ENCODE data around the gene PYDC1. TPM values are rescaled to one million over a fixed set of nuclear protein-coding genes. Genes with fewer than 3 reads are reported as not detected.

The PYDC1 gene
- total RNA-seq, 1 donor from 2014 or later: not detected

- intact Hi-C loops (cut with micrococcal nuclease): no loop called here
These were observed 7.4 kb upstream of the PYDC1 start for GRCh38 chr16:31224092-31224955.

- intact Hi-C loops (cut with micrococcal nuclease): no loop called here
These were observed 6.1 kb upstream of the PYDC1 start for GRCh38 chr16:31223044-31223443.

GRCh38 chr16:31221357-31222160 is 4.6 kb upstream of the PYDC1 start:
- intact Hi-C loops (cut with micrococcal nuclease): no loop called here

- intact Hi-C loops (cut with micrococcal nuclease): loop anchor here (5.0 kb wide), 2 partner anchors 33 to 223 kb away; partner anchors contain the start of gene ZNF843
These were observed 2.3 kb upstream of the PYDC1 start for GRCh38 chr16:31219154-31219741.

- intact Hi-C loops (cut with micrococcal nuclease): loop anchor here (5.0 kb wide), 2 partner anchors 35 to 225 kb away; partner anchors contain the start of gene ZNF843
These were observed 198 bp upstream of the PYDC1 start for GRCh38 chr16:31217136-31217530.

- intact Hi-C loops (cut with micrococcal nuclease): loop anchor here (1.0 to 5.0 kb wide), 3 partner anchors 13 to 227 kb away; partner anchors contain the start of genes PYCARD and ZNF843
These were observed 1.4 kb downstream of the PYDC1 start for GRCh38 chr16:31215287-31216162.

- intact Hi-C loops (cut with micrococcal nuclease): loop anchor here (1.0 to 5.0 kb wide), 3 partner anchors 12 to 228 kb away; partner anchors contain the start of genes PYCARD and ZNF843
These were observed 2.1 kb downstream of the PYDC1 start for GRCh38 chr16:31214708-31215286.

- intact Hi-C loops (cut with micrococcal nuclease): no loop called here
These were observed 2.8 kb downstream of the PYDC1 start, which contains the start of gene TRIM72 for GRCh38 chr16:31213877-31214707. TRIM72 (plus strand) TSS chr16:31214119; CDS start chr16:31214739, 620 bp downstream.

GRCh38 chr16:31213342-31213741 is 3.6 kb downstream of the PYDC1 start:
- intact Hi-C loops (cut with micrococcal nuclease): no loop called here

- intact Hi-C loops (cut with micrococcal nuclease): no loop called here
These were observed 10.2 kb downstream of the PYDC1 start for GRCh38 chr16:31206776-31207175.

GRCh38 chr16:31204871-31205666 is 11.9 kb downstream of the PYDC1 start:
- intact Hi-C loops (cut with micrococcal nuclease): loop anchor here (5.0 kb wide), 4 partner anchors 177 to 492 kb away; partner anchors contain the start of gene ARMC5

GRCh38 chr16:31202414-31203375 is 14.2 kb downstream of the PYDC1 start, which contains the start of gene PYCARD:
PYCARD (minus strand) TSS chr16:31202760; CDS start chr16:31202690, 70 bp downstream.
- intact Hi-C loops (cut with micrococcal nuclease): loop anchor here (1.0 to 5.0 kb wide), 7 partner anchors 13 to 495 kb away; partner anchors contain the start of gene ARMC5

GRCh38 chr16:31201582-31202413 is 15.1 kb downstream of the PYDC1 start:
- intact Hi-C loops (cut with micrococcal nuclease): loop anchor here (1.0 to 5.0 kb wide), 13 partner anchors 9 to 667 kb away; partner anchors contain the start of genes ARMC5 and ITGAM

- intact Hi-C loops (cut with micrococcal nuclease): loop anchor here (1.0 to 5.0 kb wide), 10 partner anchors 9 to 668 kb away; partner anchors contain the start of genes ARMC5 and ITGAM
These were observed 15.9 kb downstream of the PYDC1 start for GRCh38 chr16:31200821-31201568.

- intact Hi-C loops (cut with micrococcal nuclease): loop anchor here (2.0 to 5.0 kb wide), 6 partner anchors 59 to 669 kb away; partner anchors contain the start of genes ARMC5 and ITGAM
These were observed 16.8 kb downstream of the PYDC1 start for GRCh38 chr16:31200111-31200510.

Data from T-helper 1 cell treated with Interleukin-12 subunit alpha and Interleukin-12 subunit beta and Interleukin-4 antibody, amounts not matched to agents 30 ng/mL and 1 ng/mL, for 36 hours (primary cell).